GM12892 (cell line): Measurements from ENCODE around the gene CLK4.

Experiments used
- DNase-seq: peaks from one replicate; pipeline ENCODE4 v3.0.0; 2011; ENCODE audit not compliant: insufficient read length
- FAIRE-seq: peaks from 2 replicates; lab custom pipeline; 2011; peaks lifted over from hg19 to GRCh38; lab: Jason Lieb, UNC
- POLR2A ChIP-seq: IDR thresholded peaks from 2 replicates; pipeline ENCODE4 v1.6.1; 2011; ENCODE audit warnings: low read depth, low read length, control low read depth
- POLR2AphosphoS5 ChIP-seq: IDR thresholded peaks from 2 replicates; pipeline ENCODE4 v1.6.1; 2011; ENCODE audit warnings: low read depth, low read length, control low read depth
- TAF1 ChIP-seq: IDR thresholded peaks from 2 replicates; pipeline ENCODE4 v1.6.1; 2011; ENCODE audit warnings: low read depth, mild to moderate bottlenecking, control low read depth, low read length, borderline replicate concordance

CLK4 gene

DNA sequence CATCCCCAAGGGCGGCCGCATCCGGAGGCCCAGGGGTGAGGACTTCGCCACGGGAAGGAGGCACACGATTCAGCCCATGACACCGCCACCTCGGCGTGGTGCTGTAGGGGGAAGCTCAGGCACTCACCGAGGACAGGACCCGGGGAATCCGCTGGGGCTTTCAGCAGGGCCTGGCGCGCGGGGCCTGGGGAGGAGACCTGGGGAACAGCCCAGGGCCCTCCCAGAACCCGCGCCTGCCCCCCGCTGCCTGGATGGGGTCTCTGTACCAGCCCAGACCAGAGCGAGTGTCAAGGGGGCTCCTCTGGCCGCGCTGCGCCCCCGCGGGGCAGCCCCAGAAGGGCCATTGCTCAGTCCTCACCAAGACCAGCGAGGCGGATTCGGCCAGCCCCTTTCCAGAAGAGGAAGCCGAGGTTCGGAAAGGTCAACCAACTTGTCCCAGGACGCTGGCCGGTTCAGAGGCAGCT lies 49.4 kb downstream of the CLK4 start:
- DNase-seq (no peak), FAIRE-seq (no peak)
- TF ChIP-seq POLR2AphosphoS5, result no peak
- no peak for TF ChIP-seq POLR2A
- no peak for TF ChIP-seq TAF1

GRCh38 chr5:178576591-178577351 lies 50.1 kb downstream of the CLK4 start:
- TF ChIP-seq TAF1 (no peak), POLR2AphosphoS5 (no peak), POLR2A (no peak)
- no peak for FAIRE-seq
- DNase-seq, result no peak

GRCh38 chr5:178573216-178573615 lies 53.6 kb downstream of the CLK4 start:
- DNase-seq (no peak), FAIRE-seq (no peak)
- TF ChIP-seq POLR2AphosphoS5 (no peak), POLR2A (no peak), TAF1 (no peak)

- TF ChIP-seq TAF1 (no peak), POLR2AphosphoS5 (no peak), POLR2A (no peak)
- FAIRE-seq (no peak), DNase-seq (no peak)
These were observed 54.2 kb downstream of the CLK4 start for GRCh38 chr5:178572617-178573016.

- FAIRE-seq (no peak), DNase-seq (no peak)
- no peak for TF ChIP-seq POLR2A
- TF ChIP-seq TAF1, result no peak
- TF ChIP-seq POLR2AphosphoS5, result no peak
These were observed 57.4 kb downstream of the CLK4 start for GRCh38 chr5:178569485-178569884.

- FAIRE-seq, result no peak
- no peak for TF ChIP-seq TAF1
- TF ChIP-seq POLR2A, result no peak
- TF ChIP-seq POLR2AphosphoS5, result no peak
- DNase-seq, result no peak
These were observed 61.9 kb downstream of the CLK4 start for GRCh38 chr5:178564811-178565550.

- FAIRE-seq, result no peak
- no peak for DNase-seq
- no peak for TF ChIP-seq TAF1
- TF ChIP-seq POLR2AphosphoS5, result no peak
- TF ChIP-seq POLR2A, result no peak
These were observed 62.5 kb downstream of the CLK4 start for GRCh38 chr5:178564397-178564796.

DNA sequence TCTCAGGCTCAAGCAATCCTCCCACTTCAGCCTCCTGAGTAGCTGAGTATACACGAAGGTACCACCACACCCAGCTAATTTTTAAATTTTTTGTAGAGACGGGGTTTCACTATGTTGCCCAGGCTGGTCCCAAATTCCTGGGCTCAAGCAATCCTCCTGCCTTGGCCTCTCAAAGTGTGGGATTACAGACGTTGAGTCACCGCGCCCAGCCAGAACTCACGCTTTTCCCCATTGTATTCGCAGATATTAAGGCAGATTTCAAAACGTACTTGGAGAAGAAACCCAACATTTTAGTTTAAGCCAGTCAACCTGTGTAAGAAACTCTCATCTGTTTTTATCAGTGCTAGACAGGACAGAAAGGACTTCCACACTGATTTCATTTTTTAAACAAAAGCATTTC lies 63.2 kb downstream of the CLK4 start:
- TF ChIP-seq POLR2AphosphoS5 (no peak), TAF1 (no peak), POLR2A (no peak)
- FAIRE-seq (no peak), DNase-seq (no peak)

DNA sequence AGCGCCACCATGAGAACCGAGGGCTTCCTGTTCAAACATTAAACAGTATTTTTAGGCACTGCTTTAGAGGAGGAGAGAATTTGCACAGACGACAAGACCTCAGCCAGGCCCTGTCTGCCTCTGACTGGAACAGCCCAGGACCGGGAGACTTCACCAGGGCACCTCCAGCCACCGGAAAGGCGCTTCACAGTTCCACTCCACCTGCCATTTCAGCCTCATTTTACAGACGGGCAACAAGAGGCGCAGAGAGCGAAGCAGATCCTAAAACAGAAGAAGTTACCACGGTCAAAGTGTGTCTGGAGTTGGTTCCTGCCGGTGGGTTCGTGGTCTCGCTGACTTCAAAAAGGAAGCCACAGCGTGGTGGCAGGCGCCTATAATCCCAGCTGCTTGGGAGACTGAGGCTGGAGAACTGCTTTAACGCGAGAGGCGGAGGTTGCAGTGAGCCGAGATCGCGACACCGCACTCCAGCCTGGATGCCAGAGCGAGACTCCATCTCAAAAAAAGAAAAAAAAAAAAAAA lies 65.0 kb downstream of the CLK4 start:
- DNase-seq (no peak), FAIRE-seq (no peak)
- TF ChIP-seq POLR2A, result no peak
- TF ChIP-seq TAF1, result no peak
- no peak for TF ChIP-seq POLR2AphosphoS5

GRCh38 chr5:178560911-178561310 lies 65.9 kb downstream of the CLK4 start:
- FAIRE-seq (no peak), DNase-seq (no peak)
- no peak for TF ChIP-seq POLR2A
- TF ChIP-seq TAF1, result no peak
- no peak for TF ChIP-seq POLR2AphosphoS5

DNA sequence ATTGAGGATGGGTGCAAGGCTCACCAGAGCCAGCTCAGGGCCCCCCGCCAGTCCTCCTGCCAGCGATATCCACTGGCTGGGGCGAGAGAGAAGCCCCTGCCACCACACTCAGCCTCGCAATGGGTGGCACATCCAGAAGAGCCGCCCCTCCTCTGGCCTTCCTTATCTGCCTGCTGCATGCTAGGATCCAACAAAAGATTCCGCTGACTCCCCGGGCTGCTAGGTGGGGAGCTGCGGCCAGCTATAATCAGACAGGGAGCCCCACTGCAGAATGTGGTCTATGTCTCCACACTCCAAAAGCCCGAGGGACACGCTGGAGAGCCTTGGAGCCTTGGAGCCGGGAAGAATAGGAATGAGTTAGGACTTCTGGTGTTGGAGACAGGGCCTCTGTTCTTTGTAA lies 69.4 kb downstream of the CLK4 start:
- TF ChIP-seq POLR2A (no peak), POLR2AphosphoS5 (no peak), TAF1 (no peak)
- DNase-seq, result no peak
- no peak for FAIRE-seq

DNA sequence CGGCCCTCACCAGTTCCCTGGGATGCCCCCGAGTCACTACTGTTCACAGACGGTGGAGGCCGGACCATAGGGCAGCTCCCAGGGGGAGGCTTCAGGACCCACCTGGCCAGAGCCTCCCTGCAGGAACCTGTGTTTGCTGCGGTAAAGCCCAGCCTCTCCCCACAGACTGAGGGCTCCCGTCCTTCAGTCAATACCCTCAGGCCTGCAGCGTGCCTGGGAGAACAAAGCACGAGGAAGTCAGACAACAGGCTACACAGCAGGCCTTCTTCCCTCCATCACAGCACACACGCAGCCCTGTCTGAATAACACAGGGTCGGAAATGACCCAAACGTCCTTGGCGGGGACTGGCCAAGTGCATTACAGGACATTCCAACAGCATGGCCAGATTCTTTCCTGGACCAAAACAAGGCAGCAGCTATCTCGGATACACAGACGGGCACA lies 71.1 kb downstream of the CLK4 start:
- TF ChIP-seq TAF1 (no peak), POLR2A (no peak), POLR2AphosphoS5 (no peak)
- FAIRE-seq (no peak), DNase-seq (no peak)
